Psoas muscle (tissue), 8 donors: ENCODE data around the gene DACH1. TPM values are rescaled to one million over a fixed set of nuclear protein-coding genes. Genes with fewer than 3 reads are reported as not detected.
A peak's percentile ranks its signal among the peaks of the same experiment; 100 is the strongest.

Experiments
- ATAC-seq, 4 donors: fragments of 200-7000 bp; cut with Tn5 transposase; one replicate each; pipeline ENCODE4 v1.9.1; 2020; ENCODE audit warnings: moderate library complexity in 3 of 4, mild to moderate bottlenecking in 2 of 4
- DNase-seq, 2 donors: peaks; one replicate each; pipeline ENCODE4 v3.0.0-alpha.2; 2020
- H3K27ac ChIP-seq: fragments of 200-600 bp; one replicate; pipeline ENCODE4 v1.8.0; 2022
- H3K27me3 ChIP-seq, 3 donors: fragments of 200-600 bp in 1 of 3; one replicate each; pipeline versions ENCODE4 v1.6.1 to v1.8.0; 2013 to 2022; ENCODE audit warnings: low read length in 2 of 3, mild to moderate bottlenecking in 2 of 3, moderate library complexity in 1 of 3; ENCODE audit not compliant: insufficient read depth in 3 of 3
- H3K36me3 ChIP-seq, 2 donors: fragments of 200-600 bp in 1 of 2; one replicate each; pipeline versions ENCODE4 v1.6.1 to v1.8.0; 2013 to 2022; ENCODE audit warnings: low read depth in 1 of 2, mild to moderate bottlenecking in 1 of 2, moderate library complexity in 1 of 2; ENCODE audit not compliant: insufficient read depth in 1 of 2
- H3K4me1 ChIP-seq: fragments of 200-600 bp; one replicate; pipeline ENCODE4 v1.8.0; 2022
- H3K4me3 ChIP-seq: fragments of 200-600 bp; one replicate; pipeline ENCODE4 v1.8.0; 2022; ENCODE audit warnings: mild to moderate bottlenecking
- H3K9me3 ChIP-seq: fragments of 200-600 bp; one replicate; pipeline ENCODE4 v1.8.0; 2022
- CTCF ChIP-seq: fragments of 200-600 bp; IDR thresholded peaks from one replicate; pipeline ENCODE4 v1.8.0; 2022; ENCODE audit warnings: antibody characterized with exemption
- WGBS, 3 donors: extraction: QIAGEN DNeasy Blood & Tissue Kit; methylation state at CpG; one replicate each; pipeline versions ENCODE4 v1.1.6 to v1.1.7; 2013; 5-methylcytosine and 5-hydroxymethylcytosine counted together
- intact Hi-C, 2 donors: fragments of 100-400 bp; cut with DNase I; formaldehyde crosslinking; loops; one replicate each; pipeline versions ENCODE4 v1.11.0 to v1.14.2; 2022
- polyA plus RNA-seq, 3 donors: library from polyadenylated mRNA; stranded (reverse); fragments of 200-250 nt; gene quantifications; one replicate each; pipeline ENCODE4 v1.2.3, GENCODE V29; 2013
- total RNA-seq, 4 donors: library from RNA; stranded (reverse); fragmentation: NEBNext Ultra II Directional in 2 of 4; extraction: Animal tissue kit (Norgen Biotek cat#: 25700) in 2 of 4; gene quantifications; one replicate each; pipeline versions ENCODE4 v1.2.1 to v1.2.4, GENCODE V29; 2021 to 2023
- donor health status: healthy with polysubstance abuse.
- donor health status: DM: no; HTN: no; CAD: no; lungs with moderate emphysema.
- donor health status: Bipolar disorder and iron deficiency.
- donor health status: healthy.
- donor health status: DM: yes; HTN: yes; CAD: no.
- donor health status: DM: no; HTN: no; CAD: no.
- donor health status: DM: no; HTN: no; CAD: no.
- donor health status: DM: yes; HTN: yes; CAD: no.

The DACH1 gene
- total and polyA plus RNA-seq, 7 donors: 0.51 to 3.6 (median 1.1) TPM

GRCh38 chr13:71879808-71880344 is 12.9 kb upstream of the DACH1 start:
- ATAC-seq (no peak), DNase-seq (no peak)
- no peaks in the 10 kb centered on the region for H3K27me3 ChIP-seq
- intact Hi-C loops: no loop called here
- H3K9me3 ChIP-seq: no peaks in the 10 kb centered on the region
- no peak overlapping the region for H3K4me3 ChIP-seq
- TF ChIP-seq CTCF: no peak
- H3K36me3 ChIP-seq: no peaks in the 10 kb centered on the region
- no peaks in the 10 kb centered on the region for H3K4me1 ChIP-seq
- WGBS, 3 donors: 72 to 76% (median 75%) methylated on average over 6 of the region's 6 CpGs
- no peak overlapping the region for H3K27ac ChIP-seq

GRCh38 chr13:71879129-71879535 is 12.1 kb upstream of the DACH1 start:
- H3K36me3 ChIP-seq: no peaks in the 10 kb centered on the region
- WGBS, 3 donors: 8 to 14% (median 13%) methylated on average over 3 of the region's 3 CpGs
- ATAC-seq (peak in 2 of 4 donors; percentile 56 to 66), DNase-seq (no peak)
- H3K4me1 ChIP-seq: no peaks in the 10 kb centered on the region
- no peaks in the 10 kb centered on the region for H3K9me3 ChIP-seq
- no peak overlapping the region for H3K27ac ChIP-seq
- TF ChIP-seq CTCF: peak; percentile 41
- no peak overlapping the region for H3K4me3 ChIP-seq
- H3K27me3 ChIP-seq: no peaks in the 10 kb centered on the region
- intact Hi-C loops: no loop called here

GRCh38 chr13:71877256-71877653 is 10.3 kb upstream of the DACH1 start:
- DNase-seq (no peak), ATAC-seq (no peak)
- WGBS, 3 donors: 83 to 87% (median 85%) methylated on average over 5 of the region's 5 CpGs
- H3K4me3 ChIP-seq: no peak overlapping the region
- H3K9me3 ChIP-seq: no peaks in the 10 kb centered on the region
- no peaks in the 10 kb centered on the region for H3K27me3 ChIP-seq
- no peak overlapping the region for H3K27ac ChIP-seq
- intact Hi-C loops: no loop called here
- H3K4me1 ChIP-seq: no peaks in the 10 kb centered on the region
- TF ChIP-seq CTCF: no peak
- H3K36me3 ChIP-seq: no peaks in the 10 kb centered on the region

GRCh38 chr13:71876648-71877255 is 9.7 kb upstream of the DACH1 start:
- intact Hi-C loops: no loop called here

More at GRCh38 chr13:71876648-71877255, 9.7 kb upstream of the DACH1 start:
- TF ChIP-seq CTCF: no peak
- no peaks in the 10 kb centered on the region for H3K36me3 ChIP-seq
- ATAC-seq: no peak
- no peak overlapping the region for H3K4me3 ChIP-seq
- H3K4me1 ChIP-seq: no peaks in the 10 kb centered on the region
- no peaks in the 10 kb centered on the region for H3K27me3 ChIP-seq
- no peak for DNase-seq
- H3K27ac ChIP-seq: no peak overlapping the region
- H3K9me3 ChIP-seq: no peaks in the 10 kb centered on the region
- 80 to 90% (median 86%) methylated on average over 2 of the region's 2 CpGs for WGBS, 3 donors
